ENCODE measurements around the gene ENG. TPM values are rescaled to one million over a fixed set of nuclear protein-coding genes. Genes with fewer than 3 reads are reported as not detected.

ENG gene
- total RNA-seq, 3 donors from 2014 or later (not counting 1 experiment from before 2014, with no cell fraction given): 8.5 to 13.6 (median 12.3) TPM

DNA sequence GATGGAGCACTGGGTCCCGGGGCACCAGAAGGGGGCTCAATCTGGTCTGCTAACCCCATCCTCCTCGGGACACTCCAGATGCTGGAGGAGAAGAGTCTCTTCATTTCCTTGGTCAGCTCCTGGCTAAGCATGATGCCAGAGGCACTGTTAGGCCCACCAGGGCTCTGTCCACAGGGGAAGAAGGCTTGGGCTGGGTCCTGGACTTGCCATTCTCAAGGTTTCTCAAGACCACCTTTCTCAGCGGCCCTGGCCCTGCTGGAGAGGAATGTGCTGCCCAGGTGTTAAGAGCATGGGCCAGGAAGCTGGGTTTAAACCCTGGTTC lies 83.9 kb downstream of the ENG start:
- peak overlapping the region; percentile 95 to 99 for H3K27ac Mint-ChIP-seq
- Histone ChIP-seq H3K36me3 (ENCODE audit: control insufficient read depth, insufficient read depth, low read length) (peaks cover 65% of the 10 kb centered on the region), H3K27me3 (ENCODE audit: control insufficient read depth, insufficient read depth, low read length) (no peaks in the 10 kb centered on the region), H3K4me1 (ENCODE audit: control insufficient read depth, insufficient read depth, low read length) (peaks cover 79% of the 10 kb centered on the region), H3K27ac (ENCODE audit: low read length) (peak overlapping the region; percentile 90), H3K4me3 (ENCODE audit: low read length) (peak overlapping the region; percentile 53), H3K9me3 (ENCODE audit: control insufficient read depth, insufficient read depth, low read length) (no peaks in the 10 kb centered on the region)
- peaks cover 59 to 68% of the 10 kb centered on the region in 2 donors for H3K4me1 Mint-ChIP-seq
- no peaks in the 10 kb centered on the region for H3K36me3 Mint-ChIP-seq
- ATAC-seq: no peak
- no peaks in the 10 kb centered on the region for H3K9me3 Mint-ChIP-seq
- 31% methylated on average over 3 of the region's 3 CpGs for WGBS (ENCODE audit: insufficient coverage)
- TF ChIP-seq CTCF (IDR thresholded peaks at IDR 0.05): no peak
- DNase-seq: no peak
- H3K4me3 Mint-ChIP-seq: peak overlapping the region; percentile 87
- no peaks in the 10 kb centered on the region for H3K27me3 Mint-ChIP-seq (ENCODE audit: low read depth in 2 of 2)
- intact Hi-C loops (cut with micrococcal nuclease): loop anchor here (2.0 to 10.0 kb wide), 2 partner anchors 32 to 294 kb away; partner anchors contain the start of genes FPGS, NAIF1 and SLC25A25

DNA sequence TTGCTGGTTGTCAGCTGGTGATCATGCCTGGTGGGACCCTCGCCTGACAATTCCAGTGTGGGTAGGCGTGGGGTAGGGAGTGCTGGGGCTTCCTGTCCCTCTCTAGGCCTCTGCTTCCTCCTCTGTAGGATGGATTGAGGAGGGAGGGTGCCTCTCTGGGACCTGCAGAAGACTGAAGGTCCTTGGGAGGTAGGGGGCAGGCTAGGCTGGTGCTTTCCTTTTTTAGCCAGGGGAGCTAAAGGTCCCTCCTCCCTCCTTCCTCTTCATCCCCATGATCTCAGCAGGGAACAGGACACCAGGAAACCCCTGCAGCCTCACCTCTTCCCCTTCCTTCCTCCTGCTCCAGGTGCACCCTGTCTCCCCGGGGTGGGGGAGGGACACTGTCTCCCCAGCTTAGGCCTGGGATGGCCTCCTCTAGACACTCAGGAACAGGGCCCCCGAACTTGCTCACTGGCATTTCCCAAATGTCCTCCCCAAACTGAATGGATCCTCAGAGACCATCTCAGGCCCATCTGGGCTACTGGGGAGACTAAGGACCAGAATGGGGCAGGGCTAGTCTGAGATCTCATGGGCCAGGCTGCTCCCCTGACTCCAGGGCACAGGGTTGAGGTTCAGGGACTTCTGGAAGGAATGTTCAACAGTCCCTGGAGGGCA lies 84.4 kb downstream of the ENG start:
- no peak for ATAC-seq
- Histone ChIP-seq H3K4me1 (ENCODE audit: control insufficient read depth, insufficient read depth, low read length) (peaks cover 74% of the 10 kb centered on the region), H3K27ac (ENCODE audit: low read length) (peak overlapping the region; percentile 90), H3K9me3 (ENCODE audit: control insufficient read depth, insufficient read depth, low read length) (no peaks in the 10 kb centered on the region), H3K4me3 (ENCODE audit: low read length) (peak overlapping the region; percentile 53), H3K36me3 (ENCODE audit: control insufficient read depth, insufficient read depth, low read length) (peaks cover 69% of the 10 kb centered on the region), H3K27me3 (ENCODE audit: control insufficient read depth, insufficient read depth, low read length) (no peaks in the 10 kb centered on the region)
- whole genome bisulfite sequencing (ENCODE audit: insufficient coverage): 29% methylated on average over 4 of the region's 4 CpGs
- peak overlapping the region; percentile 87 for H3K4me3 Mint-ChIP-seq
- TF ChIP-seq CTCF (IDR thresholded peaks at IDR 0.05): no peak
- no peaks in the 10 kb centered on the region for H3K36me3 Mint-ChIP-seq
- no peaks in the 10 kb centered on the region for H3K27me3 Mint-ChIP-seq (ENCODE audit: low read depth in 2 of 2)
- H3K9me3 Mint-ChIP-seq: no peaks in the 10 kb centered on the region
- peak overlapping the region; percentile 95 to 99 for H3K27ac Mint-ChIP-seq
- DNase-seq: peak in 1 of 2 donors; percentile 44
- H3K4me1 Mint-ChIP-seq: peaks cover 64 to 73% of the 10 kb centered on the region in 2 donors
- intact Hi-C loops (cut with micrococcal nuclease): loop anchor here (2.0 to 10.0 kb wide), 2 partner anchors 33 to 295 kb away; partner anchors contain the start of genes FPGS, NAIF1 and SLC25A25

DNA sequence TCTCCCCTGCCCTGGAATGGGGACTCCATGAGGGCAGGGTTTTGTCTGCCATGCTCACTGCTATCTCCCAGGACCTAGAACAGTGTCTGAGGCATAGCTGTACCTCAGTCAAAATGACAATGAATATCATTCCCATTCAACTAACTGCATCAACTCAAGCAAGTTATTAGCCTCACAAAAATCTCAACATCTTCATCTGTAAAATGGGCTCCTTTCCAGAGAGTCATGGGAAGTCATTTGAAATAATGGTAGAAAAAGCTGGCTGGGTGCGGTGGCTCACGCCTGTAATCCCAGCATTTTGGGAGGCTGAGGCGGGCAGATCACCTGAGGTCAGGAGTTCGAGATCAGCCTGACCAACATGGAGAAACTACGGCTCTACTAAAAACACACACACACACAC lies 85.4 kb downstream of the ENG start:
- Mint-ChIP-seq H3K4me3 (peak overlapping the region; percentile 47), H3K27me3 (ENCODE audit: low read depth in 2 of 2) (no peaks in the 10 kb centered on the region), H3K27ac (peak overlapping the region; percentile 95 to 99), H3K36me3 (no peaks in the 10 kb centered on the region), H3K9me3 (no peaks in the 10 kb centered on the region), H3K4me1 (peaks cover 64 to 73% of the 10 kb centered on the region in 2 donors)
- peaks cover 68% of the 10 kb centered on the region for H3K36me3 ChIP-seq (ENCODE audit: control insufficient read depth, insufficient read depth, low read length)
- H3K27me3 ChIP-seq (ENCODE audit: control insufficient read depth, insufficient read depth, low read length): no peaks in the 10 kb centered on the region
- no peaks in the 10 kb centered on the region for H3K9me3 ChIP-seq (ENCODE audit: control insufficient read depth, insufficient read depth, low read length)
- TF ChIP-seq CTCF (IDR thresholded peaks at IDR 0.05): no peak
- no peak for DNase-seq
- ATAC-seq: no peak
- H3K4me1 ChIP-seq (ENCODE audit: control insufficient read depth, insufficient read depth, low read length): peaks cover 72% of the 10 kb centered on the region
- H3K4me3 ChIP-seq (ENCODE audit: low read length): no peak overlapping the region
- peak overlapping the region; percentile 33 for H3K27ac ChIP-seq (ENCODE audit: low read length)
- intact Hi-C loops (cut with micrococcal nuclease): no loop called here
- 87% methylated on average over 5 of the region's 5 CpGs for WGBS (ENCODE audit: insufficient coverage)

DNA sequence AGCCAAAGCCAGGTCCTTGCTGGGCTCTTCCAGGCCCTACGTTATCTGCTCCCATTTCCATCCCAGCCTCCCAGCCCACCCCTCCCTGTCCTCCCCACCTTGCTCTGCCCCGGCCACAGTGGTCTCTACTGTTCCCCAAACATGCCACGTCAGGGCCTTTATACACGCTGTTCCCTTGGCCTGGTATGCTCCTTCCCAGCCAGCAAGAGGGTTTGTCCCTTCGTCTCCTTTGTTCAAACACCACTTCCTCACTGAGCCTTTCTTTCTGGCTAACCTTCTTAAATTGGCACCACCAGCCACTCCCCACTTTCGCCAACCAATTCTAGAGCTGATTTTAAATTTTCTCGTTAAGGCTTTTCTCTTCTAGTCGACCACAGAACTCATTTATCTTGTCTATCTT lies 85.8 kb downstream of the ENG start:
- Histone ChIP-seq H3K4me1 (ENCODE audit: control insufficient read depth, insufficient read depth, low read length) (peaks cover 72% of the 10 kb centered on the region), H3K27ac (ENCODE audit: low read length) (peak overlapping the region; percentile 51), H3K9me3 (ENCODE audit: control insufficient read depth, insufficient read depth, low read length) (no peaks in the 10 kb centered on the region), H3K4me3 (ENCODE audit: low read length) (no peak overlapping the region), H3K36me3 (ENCODE audit: control insufficient read depth, insufficient read depth, low read length) (peaks cover 68% of the 10 kb centered on the region), H3K27me3 (ENCODE audit: control insufficient read depth, insufficient read depth, low read length) (no peaks in the 10 kb centered on the region)
- WGBS (ENCODE audit: insufficient coverage): 67% methylated on average over 8 of the region's 8 CpGs
- H3K9me3 Mint-ChIP-seq: no peaks in the 10 kb centered on the region
- DNase-seq: no peak
- no peaks in the 10 kb centered on the region for H3K27me3 Mint-ChIP-seq (ENCODE audit: low read depth in 2 of 2)
- H3K27ac Mint-ChIP-seq: peak overlapping the region; percentile 95 to 99
- ATAC-seq: no peak
- no peak for TF ChIP-seq CTCF (IDR thresholded peaks at IDR 0.05)
- H3K4me3 Mint-ChIP-seq: peak overlapping the region; percentile 47
- intact Hi-C loops (cut with micrococcal nuclease): no loop called here
- H3K36me3 Mint-ChIP-seq: no peaks in the 10 kb centered on the region
- H3K4me1 Mint-ChIP-seq: peaks cover 65 to 73% of the 10 kb centered on the region in 2 donors

All from natural killer cell (primary cell).